ENCODE results near the gene KCNIP1. TPM values are rescaled to one million over a fixed set of nuclear protein-coding genes. Genes with fewer than 3 reads are reported as not detected.

Gene KCNIP1
- total RNA-seq, 1 experiment from 2014 or later = not detected

DNA sequence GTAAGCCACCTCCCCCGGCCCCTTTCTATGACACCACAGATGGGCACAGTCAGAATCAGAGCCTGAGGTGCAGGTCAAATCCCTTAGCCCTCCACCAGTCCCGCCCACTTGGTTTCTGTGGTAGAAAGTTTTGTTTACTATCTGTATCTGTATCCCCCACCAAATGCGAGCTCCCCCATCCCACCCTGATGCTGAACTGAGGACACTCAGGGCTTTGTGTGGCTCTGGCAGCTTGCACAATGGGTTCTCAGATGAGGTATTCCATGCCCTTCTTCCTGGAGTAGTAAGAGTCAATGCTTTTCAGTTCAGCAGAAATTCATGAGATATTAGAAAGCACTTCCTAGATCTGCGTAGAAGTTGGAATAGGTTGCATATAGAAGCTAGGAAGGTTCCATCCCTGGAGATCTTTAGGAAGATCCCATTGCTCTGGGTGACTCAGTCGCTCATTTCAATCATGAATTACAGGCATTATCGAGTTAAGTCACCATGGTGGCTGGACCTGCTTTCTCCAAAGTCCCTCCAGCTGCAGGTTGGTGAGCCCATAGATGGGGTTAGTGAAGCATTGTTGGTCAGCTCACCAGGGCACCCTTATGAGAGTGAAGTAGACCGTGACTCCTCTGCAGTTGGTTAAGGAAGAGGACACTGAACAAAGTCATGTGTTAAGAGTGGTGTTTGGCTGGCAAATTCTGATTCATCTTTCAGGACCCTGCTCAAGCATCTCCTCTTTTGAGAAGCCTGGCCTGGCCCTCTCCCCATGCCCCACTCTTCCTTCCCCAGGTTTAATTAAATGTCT is 10.6 kb upstream of the KCNIP1 start:
- H3K27ac ChIP-seq (ENCODE audit: low read length) = no peak overlapping the region
- TF ChIP-seq, protein P1, sequence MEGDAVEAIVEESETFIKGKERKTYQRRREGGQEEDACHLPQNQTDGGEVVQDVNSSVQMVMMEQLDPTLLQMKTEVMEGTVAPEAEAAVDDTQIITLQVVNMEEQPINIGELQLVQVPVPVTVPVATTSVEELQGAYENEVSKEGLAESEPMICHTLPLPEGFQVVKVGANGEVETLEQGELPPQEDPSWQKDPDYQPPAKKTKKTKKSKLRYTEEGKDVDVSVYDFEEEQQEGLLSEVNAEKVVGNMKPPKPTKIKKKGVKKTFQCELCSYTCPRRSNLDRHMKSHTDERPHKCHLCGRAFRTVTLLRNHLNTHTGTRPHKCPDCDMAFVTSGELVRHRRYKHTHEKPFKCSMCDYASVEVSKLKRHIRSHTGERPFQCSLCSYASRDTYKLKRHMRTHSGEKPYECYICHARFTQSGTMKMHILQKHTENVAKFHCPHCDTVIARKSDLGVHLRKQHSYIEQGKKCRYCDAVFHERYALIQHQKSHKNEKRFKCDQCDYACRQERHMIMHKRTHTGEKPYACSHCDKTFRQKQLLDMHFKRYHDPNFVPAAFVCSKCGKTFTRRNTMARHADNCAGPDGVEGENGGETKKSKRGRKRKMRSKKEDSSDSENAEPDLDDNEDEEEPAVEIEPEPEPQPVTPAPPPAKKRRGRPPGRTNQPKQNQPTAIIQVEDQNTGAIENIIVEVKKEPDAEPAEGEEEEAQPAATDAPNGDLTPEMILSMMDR (IDR thresholded peaks at IDR 0.05) = no peak
- TF ChIP-seq SIN3A (IDR thresholded peaks at IDR 0.05; ENCODE audit: borderline replicate concordance, insufficient read depth, low read depth, low read length) = no peak
- no peak for TF ChIP-seq TCF7L2 (IDR thresholded peaks at IDR 0.05; ENCODE audit: low read depth, low read length)
- TF ChIP-seq POLR2AphosphoS5 (IDR thresholded peaks at IDR 0.05; ENCODE audit: low read depth, low read length) = no peak
- TF ChIP-seq, protein P2, sequence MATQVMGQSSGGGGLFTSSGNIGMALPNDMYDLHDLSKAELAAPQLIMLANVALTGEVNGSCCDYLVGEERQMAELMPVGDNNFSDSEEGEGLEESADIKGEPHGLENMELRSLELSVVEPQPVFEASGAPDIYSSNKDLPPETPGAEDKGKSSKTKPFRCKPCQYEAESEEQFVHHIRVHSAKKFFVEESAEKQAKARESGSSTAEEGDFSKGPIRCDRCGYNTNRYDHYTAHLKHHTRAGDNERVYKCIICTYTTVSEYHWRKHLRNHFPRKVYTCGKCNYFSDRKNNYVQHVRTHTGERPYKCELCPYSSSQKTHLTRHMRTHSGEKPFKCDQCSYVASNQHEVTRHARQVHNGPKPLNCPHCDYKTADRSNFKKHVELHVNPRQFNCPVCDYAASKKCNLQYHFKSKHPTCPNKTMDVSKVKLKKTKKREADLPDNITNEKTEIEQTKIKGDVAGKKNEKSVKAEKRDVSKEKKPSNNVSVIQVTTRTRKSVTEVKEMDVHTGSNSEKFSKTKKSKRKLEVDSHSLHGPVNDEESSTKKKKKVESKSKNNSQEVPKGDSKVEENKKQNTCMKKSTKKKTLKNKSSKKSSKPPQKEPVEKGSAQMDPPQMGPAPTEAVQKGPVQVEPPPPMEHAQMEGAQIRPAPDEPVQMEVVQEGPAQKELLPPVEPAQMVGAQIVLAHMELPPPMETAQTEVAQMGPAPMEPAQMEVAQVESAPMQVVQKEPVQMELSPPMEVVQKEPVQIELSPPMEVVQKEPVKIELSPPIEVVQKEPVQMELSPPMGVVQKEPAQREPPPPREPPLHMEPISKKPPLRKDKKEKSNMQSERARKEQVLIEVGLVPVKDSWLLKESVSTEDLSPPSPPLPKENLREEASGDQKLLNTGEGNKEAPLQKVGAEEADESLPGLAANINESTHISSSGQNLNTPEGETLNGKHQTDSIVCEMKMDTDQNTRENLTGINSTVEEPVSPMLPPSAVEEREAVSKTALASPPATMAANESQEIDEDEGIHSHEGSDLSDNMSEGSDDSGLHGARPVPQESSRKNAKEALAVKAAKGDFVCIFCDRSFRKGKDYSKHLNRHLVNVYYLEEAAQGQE (IDR thresholded peaks at IDR 0.05; ENCODE audit: insufficient read depth in 1 of 2, low read depth in 2 of 2, low read length in 1 of 2) = no peak
- ChIA-PET POLR2A (no interaction called here), CTCF (no interaction called here)
- no peaks in the 10 kb centered on the region for H3K9me3 ChIP-seq (ENCODE audit: control insufficient read depth, insufficient read depth, low read depth, low read length)
- H3K36me3 ChIP-seq (ENCODE audit: control insufficient read depth, insufficient read depth, low read length) = no peaks in the 10 kb centered on the region
- no peaks in the 10 kb centered on the region for H3K4me1 ChIP-seq (ENCODE audit: control insufficient read depth, insufficient read depth, low read length)
- H3K4me3 ChIP-seq (ENCODE audit: low read depth in 2 of 2, low read length in 2 of 2) = no peak overlapping the region
- H3K27me3 ChIP-seq (ENCODE audit: control insufficient read depth, insufficient read depth, low read length) = 0 out of 2 replicates have a peak, but pooled peaks cover 2% of the 10 kb centered on the region
- DNase-seq (ENCODE audit: low read depth, low spot score) (no peak), ATAC-seq (no peak)
- no TSS peak for BruUV-seq (replicated peaks)
- intact Hi-C loops (cut with micrococcal nuclease; ENCODE audit: unreplicated experiment) = no loop called here
- in situ Hi-C loops (cut with HindIII; ENCODE audit: low pct_unique_long_range_greater_than_20kb, low sequenced_read_pairs) = no loop called here

DNA sequence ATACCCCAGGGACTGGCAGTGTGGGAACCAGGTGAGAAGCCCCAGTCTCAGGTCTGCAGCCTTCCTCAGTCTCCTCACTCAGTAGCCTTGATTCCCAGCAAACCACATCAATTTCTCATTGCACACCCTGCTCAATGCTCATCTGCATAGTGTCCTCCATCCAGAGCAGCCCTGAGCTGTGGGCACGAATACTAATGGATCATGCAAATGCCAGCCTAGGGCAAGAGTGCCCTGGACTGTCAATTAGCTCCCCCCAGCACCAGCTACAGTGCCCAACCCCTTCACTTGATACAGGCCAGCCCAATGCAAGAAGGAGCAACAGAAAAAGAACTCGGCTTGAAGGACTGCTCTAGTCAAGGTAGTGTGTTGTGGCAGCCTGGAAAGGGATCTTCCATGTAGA is 9.8 kb upstream of the KCNIP1 start:
- no peak for TF ChIP-seq TCF7L2 (IDR thresholded peaks at IDR 0.05; ENCODE audit: low read depth, low read length)
- POLR2A ChIA-PET = no interaction called here
- no peak for ATAC-seq

More for the DNA sequence above, 9.8 kb upstream of the KCNIP1 start:
- no TSS peak for BruUV-seq (replicated peaks)
- Histone ChIP-seq H3K36me3 (ENCODE audit: control insufficient read depth, insufficient read depth, low read length) (no peaks in the 10 kb centered on the region), H3K4me1 (ENCODE audit: control insufficient read depth, insufficient read depth, low read length) (no peaks in the 10 kb centered on the region), H3K27ac (ENCODE audit: low read length) (no peak overlapping the region), H3K27me3 (ENCODE audit: control insufficient read depth, insufficient read depth, low read length) (0 out of 2 replicates have a peak, but pooled peaks cover 2% of the 10 kb centered on the region), H3K4me3 (ENCODE audit: low read depth in 2 of 2, low read length in 2 of 2) (no peak overlapping the region), H3K9me3 (ENCODE audit: control insufficient read depth, insufficient read depth, low read depth, low read length) (no peaks in the 10 kb centered on the region)
- in situ Hi-C loops (cut with HindIII; ENCODE audit: low pct_unique_long_range_greater_than_20kb, low sequenced_read_pairs) (no loop called here), intact Hi-C loops (cut with micrococcal nuclease; ENCODE audit: unreplicated experiment) (no loop called here)
- CTCF ChIA-PET = no interaction called here
- DNase-seq (ENCODE audit: low read depth, low spot score) = no peak

Measured in Panc1 (cell line).